Sigmoid colon (tissue), 7 donors: ENCODE measurements around the gene GOLGA3. TPM values are rescaled to one million over a fixed set of nuclear protein-coding genes. Genes with fewer than 3 reads are reported as not detected.

Experiments used
- polyA plus RNA-seq, 3 donors: library from polyadenylated mRNA; stranded (reverse); fragments of 200-250 nt; gene quantifications; one replicate each; pipeline ENCODE4 v1.2.3, GENCODE V29; 2013
- small RNA-seq, 3 donors: library from RNA; depleted of rRNA; stranded (forward); fragments of <200 nt; gene quantifications; one replicate each; pipeline ENCODE3, GENCODE V24; 2016
- total RNA-seq, 4 donors: library from RNA; depleted of rRNA; stranded (reverse); fragments of >200 nt; gene quantifications; one replicate each; pipeline ENCODE4 v1.1.0, GENCODE V29; 2016
- donor health status: healthy with polysubstance abuse.
- donor health status: Bipolar disorder and iron deficiency.
- donor health status: healthy.

Gene GOLGA3
- total and polyA plus RNA-seq, 7 donors: 9.6 to 78.4 (median 45.7) TPM

Small RNA genes lying within 50 kb of the gene (small RNA-seq; reads per million reads assigned to genes)
- gene RNA5SP379: 0 to 0.07 (median 0) reads per million in 3 donors

Other genes starting within 250 kb of the GOLGA3 start
- gene LRCOL1, start 218.3 kb downstream of the GOLGA3 start, total RNA-seq: 1 to 10 TPM in 1 of 4 donors, under 1 TPM in 1, not detected in 2; 0.49 to 1.4 TPM
- under 1 TPM in 1 of 3 donors, not detected in 2; 0.55 TPM for gene LRCOL1, start 218.3 kb downstream of the GOLGA3 start, polyA plus RNA-seq
- gene P2RX2, start 210.1 kb downstream of the GOLGA3 start, total RNA-seq: 1 to 10 TPM in 1 of 4 donors, under 1 TPM in 2, not detected in 1; 0.16 to 1.4 (median 0.36) TPM
- under 1 TPM in 2 of 3 donors, not detected in 1; 0.36 to 0.60 TPM for gene P2RX2, start 210.1 kb downstream of the GOLGA3 start, polyA plus RNA-seq
- gene POLE, start 141.5 kb downstream of the GOLGA3 start, total RNA-seq: 10 to 100 TPM; 12.5 to 37.4 (median 34.0) TPM
- gene POLE, start 141.5 kb downstream of the GOLGA3 start, polyA plus RNA-seq: 10 to 100 TPM; 11.1 to 33.5 (median 15.6) TPM
- gene PXMP2, start 141.3 kb downstream of the GOLGA3 start, total RNA-seq: 10 to 100 TPM; 19.4 to 46.4 (median 42.8) TPM
- 100 to 1,000 TPM in 1 of 3 donors, 10 to 100 TPM in 2; 41.6 to 127 (median 85.9) TPM for gene PXMP2, start 141.3 kb downstream of the GOLGA3 start, polyA plus RNA-seq
- gene PGAM5, start 118.0 kb downstream of the GOLGA3 start, total RNA-seq: 10 to 100 TPM; 19.7 to 24.6 (median 23.7) TPM
- 10 to 100 TPM in 2 of 3 donors, 1 to 10 TPM in 1; 9.6 to 37.1 (median 19.9) TPM for gene PGAM5, start 118.0 kb downstream of the GOLGA3 start, polyA plus RNA-seq
- gene ANKLE2, start 67.0 kb downstream of the GOLGA3 start, total RNA-seq: 10 to 100 TPM; 32.9 to 58.4 (median 38.3) TPM
- 10 to 100 TPM in 1 of 3 donors, 1 to 10 TPM in 2; 7.2 to 35.9 (median 8.4) TPM for gene ANKLE2, start 67.0 kb downstream of the GOLGA3 start, polyA plus RNA-seq
- 10 to 100 TPM; 21.4 to 52.3 (median 30.2) TPM for gene CHFR, start 58.7 kb upstream of the GOLGA3 start, total RNA-seq
- 10 to 100 TPM; 18.0 to 38.9 (median 20.3) TPM for gene CHFR, start 58.7 kb upstream of the GOLGA3 start, polyA plus RNA-seq
- 10 to 100 TPM in 1 of 4 donors, 1 to 10 TPM in 3; 6.2 to 15.5 (median 8.3) TPM for gene ZNF605, start 127.4 kb upstream of the GOLGA3 start, total RNA-seq
- gene ZNF605, start 127.4 kb upstream of the GOLGA3 start, polyA plus RNA-seq: 1 to 10 TPM in 2 of 3 donors, under 1 TPM in 1; 0.92 to 4.5 (median 1.2) TPM
- 10 to 100 TPM in 1 of 4 donors, 1 to 10 TPM in 3; 7.9 to 10.8 (median 9.2) TPM for gene ZNF26, start 157.5 kb upstream of the GOLGA3 start, total RNA-seq
- 1 to 10 TPM in 2 of 3 donors, under 1 TPM in 1; 0.69 to 5.5 (median 1.8) TPM for gene ZNF26, start 157.5 kb upstream of the GOLGA3 start, polyA plus RNA-seq
- gene ZNF84, start 208.6 kb upstream of the GOLGA3 start, total RNA-seq: 10 to 100 TPM; 28.8 to 32.7 (median 31.4) TPM
- gene ZNF84, start 208.6 kb upstream of the GOLGA3 start, polyA plus RNA-seq: 1 to 10 TPM in 2 of 3 donors, under 1 TPM in 1; 0.92 to 7.2 (median 2.4) TPM